Heart left ventricle (tissue), 13 donors: ENCODE results near the gene DLG4.

Experiments
- POLR2A ChIP-seq, 2 donors: fragments of 450-650 bp; IDR thresholded peaks; one replicate each; pipeline ENCODE4 v1.6.1; 2017; ENCODE audit warnings: antibody characterized with exemption in 2 of 2, mild to moderate bottlenecking in 2 of 2, moderate library complexity in 2 of 2
- TF ChIP-seq, protein P1 (sequence below), 12 donors: fragments of 200-600 bp; sonication (generic) in 4 of 12; IDR thresholded peaks; one replicate each; pipeline versions ENCODE4 v1.5.0 to v1.8.0; 2018 to 2022; ENCODE audit warnings: antibody characterized with exemption in 12 of 12, mild to moderate bottlenecking in 5 of 12
- donor health status: ischemic (EF 13 %, LVEDD 7.1; RV severe dilation, severe dysfunction).
- donor health status: DM: no; HTN: yes; CAD: no.
- donor health status: DM: no; HTN: no; CAD: no.
- donor health status: ischemic (EF 25% LVEDD 6.9; RV normal size, moderate dysfunction).
- donor health status: ischemic (EF 25% LVEDD 5.7; RV mildly dilated, moderate dysfunction).
- donor health status: ischemic (EF 35%, LVEDD 5.7; RV mildly dilated, moderate dysfunction).
- donor health status: nonischemic (EF 11% LVEDD 7.7; RV severe dilation, severe dysfunction).
- donor health status: DM: yes; HTN: yes; CAD: no.
- donor health status: PGD.
- donor health status: ischemic (EF 29% LVEDD 5.4; RV normal size, mild dysfunction).
- donor health status: nonischemic (EF 23%, LVEDD 6.1; RV moderate dilation, normal function).

DNA sequence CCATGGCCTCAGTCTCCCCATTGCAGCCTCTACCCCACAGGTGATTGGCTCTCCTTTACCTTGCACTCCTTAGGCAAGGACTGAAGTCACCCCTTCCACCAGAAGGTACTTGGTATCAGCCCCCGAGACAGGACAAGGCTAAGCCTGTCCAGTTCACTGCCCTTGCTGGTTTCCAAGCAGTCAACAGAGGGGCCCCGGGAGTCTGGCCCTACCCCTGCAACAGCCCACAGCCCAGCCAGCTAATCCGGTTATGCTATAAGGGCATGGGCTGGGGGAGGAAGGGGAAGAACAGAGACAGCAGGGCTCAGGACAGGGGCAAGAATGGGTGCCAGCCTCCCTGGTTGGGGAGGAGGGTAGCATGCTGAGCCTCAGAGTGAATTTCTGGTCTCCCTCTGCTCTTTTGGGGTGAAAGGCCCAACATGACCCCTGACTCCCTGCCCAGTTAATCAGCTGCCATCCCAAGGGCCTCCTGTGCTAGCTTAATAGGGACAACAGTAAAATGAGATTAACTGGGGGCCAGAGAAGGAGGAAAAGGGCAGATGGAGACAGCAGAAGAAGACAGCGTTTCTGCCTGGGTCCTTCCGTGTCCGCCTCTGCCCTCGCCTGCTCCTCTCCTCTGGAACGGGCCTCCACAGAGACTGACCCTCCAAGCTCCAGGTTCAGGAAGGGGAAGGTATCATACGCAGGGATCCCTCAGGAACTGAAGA lies 10.7 kb downstream of the DLG4 start:
- TF ChIP-seq, protein P1, sequence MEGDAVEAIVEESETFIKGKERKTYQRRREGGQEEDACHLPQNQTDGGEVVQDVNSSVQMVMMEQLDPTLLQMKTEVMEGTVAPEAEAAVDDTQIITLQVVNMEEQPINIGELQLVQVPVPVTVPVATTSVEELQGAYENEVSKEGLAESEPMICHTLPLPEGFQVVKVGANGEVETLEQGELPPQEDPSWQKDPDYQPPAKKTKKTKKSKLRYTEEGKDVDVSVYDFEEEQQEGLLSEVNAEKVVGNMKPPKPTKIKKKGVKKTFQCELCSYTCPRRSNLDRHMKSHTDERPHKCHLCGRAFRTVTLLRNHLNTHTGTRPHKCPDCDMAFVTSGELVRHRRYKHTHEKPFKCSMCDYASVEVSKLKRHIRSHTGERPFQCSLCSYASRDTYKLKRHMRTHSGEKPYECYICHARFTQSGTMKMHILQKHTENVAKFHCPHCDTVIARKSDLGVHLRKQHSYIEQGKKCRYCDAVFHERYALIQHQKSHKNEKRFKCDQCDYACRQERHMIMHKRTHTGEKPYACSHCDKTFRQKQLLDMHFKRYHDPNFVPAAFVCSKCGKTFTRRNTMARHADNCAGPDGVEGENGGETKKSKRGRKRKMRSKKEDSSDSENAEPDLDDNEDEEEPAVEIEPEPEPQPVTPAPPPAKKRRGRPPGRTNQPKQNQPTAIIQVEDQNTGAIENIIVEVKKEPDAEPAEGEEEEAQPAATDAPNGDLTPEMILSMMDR (IDR thresholded peaks at IDR 0.05) = no peak
- no peak for TF ChIP-seq POLR2A (IDR thresholded peaks at IDR 0.05)
